ENCODE measurements around the gene ZNF154.

Gene ZNF154

DNA sequence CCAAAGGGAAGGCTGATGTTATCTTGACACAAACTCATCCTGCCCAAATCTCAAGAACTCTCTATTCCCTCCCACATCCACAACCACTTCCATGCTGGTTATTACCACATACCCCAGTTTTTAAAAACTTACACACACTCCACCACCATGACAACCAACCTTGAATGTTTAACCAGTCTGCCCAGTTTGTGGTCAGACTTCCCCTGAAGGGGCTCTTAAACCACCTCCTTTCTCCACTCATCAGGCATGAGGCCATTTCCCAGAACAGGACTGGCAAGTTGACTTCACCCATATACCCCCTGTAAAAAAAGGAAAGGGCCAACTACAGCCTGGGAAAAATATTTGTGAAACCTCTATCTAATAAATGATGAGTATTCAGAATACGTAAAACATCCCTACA lies 52.7 kb downstream of the ZNF154 start:
- no peak overlapping the region for H3K27ac Mint-ChIP-seq
- H3K4me1 Mint-ChIP-seq (ENCODE audit: low read depth), result peaks cover 3% of the 10 kb centered on the region
- H3K9me3 Mint-ChIP-seq, result peaks cover 50% of the 10 kb centered on the region
- peaks cover 51% of the 10 kb centered on the region for H3K27me3 Mint-ChIP-seq
- H3K4me3 Mint-ChIP-seq, result no peak overlapping the region
- H3K36me3 Mint-ChIP-seq (ENCODE audit: low read depth), result peaks cover 40% of the 10 kb centered on the region

DNA sequence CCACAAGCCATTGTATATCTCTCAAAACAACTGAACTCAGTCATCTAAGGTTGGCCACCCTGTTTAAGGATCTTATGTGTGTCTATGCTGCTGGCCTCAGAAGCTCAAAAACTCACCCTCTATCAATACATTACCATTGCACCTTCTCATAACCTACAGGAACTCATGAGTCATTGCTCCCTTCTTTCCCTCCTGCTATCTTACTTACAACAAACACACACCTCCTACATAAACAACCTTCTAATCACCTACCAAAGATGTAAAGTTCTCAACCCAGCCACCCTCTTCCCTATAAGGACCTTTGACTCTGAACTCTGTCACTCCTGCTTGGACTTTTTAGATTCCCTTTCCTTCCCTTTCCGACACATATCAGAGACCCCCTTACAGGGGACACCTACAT lies 53.6 kb downstream of the ZNF154 start:
- no peak overlapping the region for H3K27ac Mint-ChIP-seq
- peaks cover 5% of the 10 kb centered on the region for H3K4me1 Mint-ChIP-seq (ENCODE audit: low read depth)
- no peak overlapping the region for H3K4me3 Mint-ChIP-seq
- H3K9me3 Mint-ChIP-seq, result peaks cover 47% of the 10 kb centered on the region
- H3K27me3 Mint-ChIP-seq, result peaks cover 48% of the 10 kb centered on the region
- H3K36me3 Mint-ChIP-seq (ENCODE audit: low read depth), result peaks cover 41% of the 10 kb centered on the region

DNA sequence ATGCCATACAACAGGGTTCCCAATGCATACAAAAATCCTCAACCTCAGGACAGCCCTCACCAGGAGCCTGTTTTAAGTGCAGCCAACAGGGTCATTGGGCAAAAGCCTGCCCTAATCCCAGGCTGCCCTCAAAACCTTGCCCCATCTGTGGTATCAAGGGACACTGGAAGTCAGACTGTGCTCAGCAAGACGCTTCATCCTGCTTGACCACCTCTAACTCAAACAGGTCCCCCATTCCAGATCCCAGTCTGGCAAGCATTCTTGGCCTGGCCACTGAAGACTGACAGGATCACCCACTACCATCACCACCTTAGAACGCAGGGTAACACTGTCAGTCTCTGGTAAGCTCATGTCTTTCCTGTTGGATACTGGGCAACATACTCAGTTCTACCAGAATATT lies 55.3 kb downstream of the ZNF154 start:
- Mint-ChIP-seq H3K9me3 (peaks cover 50% of the 10 kb centered on the region), H3K27me3 (peaks cover 37% of the 10 kb centered on the region), H3K4me3 (no peak overlapping the region), H3K36me3 (ENCODE audit: low read depth) (peaks cover 41% of the 10 kb centered on the region), H3K27ac (no peak overlapping the region), H3K4me1 (ENCODE audit: low read depth) (peaks cover 5% of the 10 kb centered on the region)

DNA sequence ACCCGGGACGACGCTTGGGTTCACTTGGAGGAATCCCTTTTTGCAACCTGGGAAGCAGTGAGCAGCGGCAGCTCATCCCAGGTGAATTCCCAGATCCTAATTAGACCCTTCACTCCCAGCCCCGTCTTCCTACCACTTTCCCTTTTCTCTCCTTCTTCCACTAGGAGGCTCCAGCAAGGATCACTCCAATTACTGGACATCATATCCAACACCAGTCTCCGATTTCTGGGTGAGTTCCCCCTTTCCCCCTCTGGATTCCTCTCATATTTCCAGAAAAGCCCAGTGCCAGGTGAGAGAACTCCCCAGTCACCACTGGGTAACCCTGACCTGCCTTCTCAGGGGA lies 57.4 kb downstream of the ZNF154 start:
- Mint-ChIP-seq H3K4me1 (ENCODE audit: low read depth) (peaks cover 5% of the 10 kb centered on the region), H3K9me3 (peaks cover 57% of the 10 kb centered on the region), H3K27ac (no peak overlapping the region), H3K27me3 (peaks cover 26% of the 10 kb centered on the region), H3K4me3 (no peak overlapping the region), H3K36me3 (ENCODE audit: low read depth) (peaks cover 40% of the 10 kb centered on the region)

DNA sequence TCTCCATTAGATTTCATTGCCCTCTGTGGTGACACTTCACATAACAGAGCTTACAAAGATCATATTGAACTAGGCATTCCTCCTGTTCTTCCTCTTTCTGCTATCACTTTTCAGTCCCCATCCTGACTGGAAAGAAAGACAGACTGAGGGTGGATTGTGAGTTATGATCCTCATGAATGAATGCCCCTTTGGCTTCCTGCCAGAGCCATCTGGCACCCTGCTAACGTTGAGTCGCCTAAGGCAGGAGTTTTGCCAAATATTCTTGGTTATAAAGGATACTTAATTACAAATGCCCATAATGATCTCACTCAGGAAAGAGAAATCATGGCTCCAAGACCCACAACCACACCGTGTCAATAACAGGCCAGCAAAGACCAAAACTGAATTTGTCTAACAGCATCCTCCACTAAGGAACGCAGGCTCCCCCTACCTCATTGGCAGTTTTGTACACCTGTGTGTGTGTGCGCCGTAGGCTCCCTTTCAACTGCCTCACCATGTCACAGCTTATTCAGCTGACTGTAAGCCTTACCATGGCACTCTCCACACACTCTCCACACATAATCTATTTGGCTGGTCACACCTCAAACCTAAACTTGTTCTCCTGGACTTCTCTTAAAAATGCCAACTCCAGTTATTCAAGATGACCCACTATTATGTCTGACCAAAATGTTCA lies 60.5 kb downstream of the ZNF154 start:
- H3K27me3 Mint-ChIP-seq, result peaks cover 2% of the 10 kb centered on the region
- peaks cover 30% of the 10 kb centered on the region for H3K36me3 Mint-ChIP-seq (ENCODE audit: low read depth)
- no peak overlapping the region for H3K4me3 Mint-ChIP-seq
- H3K27ac Mint-ChIP-seq, result no peak overlapping the region
- H3K9me3 Mint-ChIP-seq, result peaks cover 38% of the 10 kb centered on the region
- peaks cover 5% of the 10 kb centered on the region for H3K4me1 Mint-ChIP-seq (ENCODE audit: low read depth)
